GM19438 (cell line): ENCODE results near the gene SLC16A8.

Experiments used
- ATAC-seq: cut with Tn5 transposase; IDR thresholded peaks from one replicate; pipeline ENCODE4 v1.9.1; 2021; ENCODE audit warnings: low read depth; ENCODE audit not compliant: unreplicated experiment

Gene SLC16A8

GRCh38 chr22:38114484-38115398, 30.8 kb upstream of the SLC16A8 start:
- no peak for ATAC-seq

- no peak for ATAC-seq
Observed at GRCh38 chr22:38112381-38112780, 28.4 kb upstream of the SLC16A8 start.

GRCh38 chr22:38111925-38112355, 28.0 kb upstream of the SLC16A8 start:
- ATAC-seq = no peak

GRCh38 chr22:38110863-38111852, 27.2 kb upstream of the SLC16A8 start:
- no peak for ATAC-seq

- ATAC-seq = no peak
Observed at GRCh38 chr22:38110008-38110862, 26.3 kb upstream of the SLC16A8 start, which contains the start of gene BAIAP2L2. Gene BAIAP2L2, minus strand, starts transcription at chr22:38110684. Its CDS starts 159 bp downstream, at chr22:38110525.

- no peak for ATAC-seq
Observed at GRCh38 chr22:38109371-38110001, 25.5 kb upstream of the SLC16A8 start.

- no peak for ATAC-seq
Observed at GRCh38 chr22:38108561-38109319, 24.8 kb upstream of the SLC16A8 start.

- ATAC-seq = no peak
Observed at GRCh38 chr22:38107692-38108515, 23.9 kb upstream of the SLC16A8 start.

- no peak for ATAC-seq
Observed at GRCh38 chr22:38106814-38107578, 23.0 kb upstream of the SLC16A8 start.

- ATAC-seq = no peak
Observed at GRCh38 chr22:38104084-38104483, 20.1 kb upstream of the SLC16A8 start.

- no peak for ATAC-seq
Observed at GRCh38 chr22:38103641-38104040, 19.7 kb upstream of the SLC16A8 start.

- no peak for ATAC-seq
Observed at GRCh38 chr22:38098410-38099249, 14.6 kb upstream of the SLC16A8 start.

GRCh38 chr22:38097557-38098409, 13.8 kb upstream of the SLC16A8 start:
- no peak for ATAC-seq

- no peak for ATAC-seq
Observed at GRCh38 chr22:38097058-38097457, 13.1 kb upstream of the SLC16A8 start.

- ATAC-seq = no peak
Observed at GRCh38 chr22:38089474-38089851, 5.5 kb upstream of the SLC16A8 start.
